Activated T-cell treated with anti-CD3 and anti-CD28 coated beads for 48 hours (primary cell): ENCODE results near the gene MLLT3.

Experiments used
- DNase-seq: peaks from one replicate; pipeline ENCODE4 v3.0.0-alpha.2; 2020; ENCODE audit warnings: low read depth

Gene MLLT3

GRCh38 chr9:20512106-20512505 lies 110.2 kb downstream of the MLLT3 start:
- DNase-seq, result no peak

- DNase-seq, result no peak
These were observed 110.6 kb downstream of the MLLT3 start for GRCh38 chr9:20511686-20512085.

GRCh38 chr9:20509466-20509865 lies 112.8 kb downstream of the MLLT3 start:
- DNase-seq, result no peak

GRCh38 chr9:20508242-20508641 lies 114.1 kb downstream of the MLLT3 start:
- DNase-seq, result no peak

- DNase-seq, result no peak
These were observed 114.9 kb downstream of the MLLT3 start for GRCh38 chr9:20507431-20507830.

GRCh38 chr9:20506099-20506900 lies 116.0 kb downstream of the MLLT3 start:
- no peak for DNase-seq

GRCh38 chr9:20505574-20505973 lies 116.7 kb downstream of the MLLT3 start:
- DNase-seq, result no peak

GRCh38 chr9:20504930-20505329 lies 117.4 kb downstream of the MLLT3 start:
- no peak for DNase-seq

- no peak for DNase-seq
These were observed 122.2 kb downstream of the MLLT3 start for GRCh38 chr9:20500101-20500500.

GRCh38 chr9:20499013-20499412 lies 123.3 kb downstream of the MLLT3 start:
- DNase-seq, result no peak

- DNase-seq, result no peak
These were observed 126.0 kb downstream of the MLLT3 start for GRCh38 chr9:20496328-20496727.

- DNase-seq, result no peak
These were observed 127.2 kb downstream of the MLLT3 start for GRCh38 chr9:20495098-20495497.

- no peak for DNase-seq
These were observed 128.3 kb downstream of the MLLT3 start for GRCh38 chr9:20494035-20494434.

GRCh38 chr9:20492772-20493171 lies 129.5 kb downstream of the MLLT3 start:
- no peak for DNase-seq

GRCh38 chr9:20491612-20492011 lies 130.7 kb downstream of the MLLT3 start:
- no peak for DNase-seq

- DNase-seq, result no peak
These were observed 132.0 kb downstream of the MLLT3 start for GRCh38 chr9:20490246-20490834.

GRCh38 chr9:20488691-20489090 lies 133.6 kb downstream of the MLLT3 start:
- DNase-seq, result no peak

GRCh38 chr9:20486552-20486951 lies 135.7 kb downstream of the MLLT3 start:
- DNase-seq, result no peak

- no peak for DNase-seq
These were observed 140.9 kb downstream of the MLLT3 start for GRCh38 chr9:20481437-20481836.

GRCh38 chr9:20480249-20480648 lies 142.1 kb downstream of the MLLT3 start:
- DNase-seq, result no peak

GRCh38 chr9:20479419-20480155 lies 142.7 kb downstream of the MLLT3 start:
- DNase-seq, result no peak

- DNase-seq, result no peak
These were observed 143.5 kb downstream of the MLLT3 start for GRCh38 chr9:20478786-20479185.
